Loucy (cell line): Measurements from ENCODE around the gene TSEN15.

Source experiments
- EZH2phosphoT487 ChIP-seq: fragments of 200-600 bp; IDR thresholded peaks from 2 replicates; pipeline ENCODE4 v1.6.1; 2018; ENCODE audit warnings: antibody characterized with exemption, mild to moderate bottlenecking, moderate library complexity, borderline replicate concordance
- TF ChIP-seq, protein P1 (sequence below): fragments of 200-600 bp; sonication (generic); conservative IDR thresholded peaks from 2 replicates; pipeline ENCODE4 v1.5.1; 2014; ENCODE audit warnings: mild to moderate bottlenecking, antibody characterized with exemption, low read length

DNA sequence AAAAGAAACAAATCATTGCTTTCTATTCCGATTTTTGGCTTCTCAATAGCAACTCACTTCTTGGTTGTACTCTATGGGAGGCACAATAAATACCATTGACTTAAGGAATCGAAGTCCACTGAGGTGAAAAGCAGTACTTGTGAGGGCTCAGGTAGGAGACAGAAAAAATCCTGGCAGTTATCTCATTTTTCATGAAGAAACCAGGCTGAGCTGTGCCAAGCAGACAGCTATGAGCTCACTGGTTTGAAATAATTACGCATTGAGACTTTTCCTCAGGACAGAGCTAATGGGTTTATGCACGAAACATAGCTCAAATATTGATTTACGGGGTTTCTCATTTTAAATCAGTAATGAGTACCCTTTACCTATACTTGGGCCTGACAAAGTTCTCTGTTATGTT is 32.5 kb upstream of the TSEN15 start:
- TF ChIP-seq, protein P1, sequence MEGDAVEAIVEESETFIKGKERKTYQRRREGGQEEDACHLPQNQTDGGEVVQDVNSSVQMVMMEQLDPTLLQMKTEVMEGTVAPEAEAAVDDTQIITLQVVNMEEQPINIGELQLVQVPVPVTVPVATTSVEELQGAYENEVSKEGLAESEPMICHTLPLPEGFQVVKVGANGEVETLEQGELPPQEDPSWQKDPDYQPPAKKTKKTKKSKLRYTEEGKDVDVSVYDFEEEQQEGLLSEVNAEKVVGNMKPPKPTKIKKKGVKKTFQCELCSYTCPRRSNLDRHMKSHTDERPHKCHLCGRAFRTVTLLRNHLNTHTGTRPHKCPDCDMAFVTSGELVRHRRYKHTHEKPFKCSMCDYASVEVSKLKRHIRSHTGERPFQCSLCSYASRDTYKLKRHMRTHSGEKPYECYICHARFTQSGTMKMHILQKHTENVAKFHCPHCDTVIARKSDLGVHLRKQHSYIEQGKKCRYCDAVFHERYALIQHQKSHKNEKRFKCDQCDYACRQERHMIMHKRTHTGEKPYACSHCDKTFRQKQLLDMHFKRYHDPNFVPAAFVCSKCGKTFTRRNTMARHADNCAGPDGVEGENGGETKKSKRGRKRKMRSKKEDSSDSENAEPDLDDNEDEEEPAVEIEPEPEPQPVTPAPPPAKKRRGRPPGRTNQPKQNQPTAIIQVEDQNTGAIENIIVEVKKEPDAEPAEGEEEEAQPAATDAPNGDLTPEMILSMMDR, result no peak
- no peak for TF ChIP-seq EZH2phosphoT487
